Measurements from ENCODE around the gene DAB1.

Gene DAB1

DNA sequence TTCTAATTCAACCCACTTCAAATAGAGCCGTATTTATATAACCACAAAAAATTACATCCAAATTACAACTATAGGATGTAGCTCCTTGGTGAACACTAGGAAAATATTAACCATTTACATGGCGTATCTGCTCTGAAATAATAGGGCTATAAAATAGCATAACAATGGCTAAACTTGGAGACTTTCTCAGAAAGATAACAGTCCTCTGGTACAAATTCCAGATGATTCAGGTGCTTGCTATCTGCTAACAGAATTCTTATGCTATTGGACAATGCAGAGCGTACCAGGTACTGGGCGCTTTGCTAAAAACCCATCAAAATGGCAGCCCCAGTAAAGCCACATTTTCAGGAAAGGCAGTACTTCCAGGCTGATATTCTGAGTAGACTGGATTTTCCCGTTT is 248.4 kb downstream of the DAB1 start:
- TF ChIP-seq, protein P1, sequence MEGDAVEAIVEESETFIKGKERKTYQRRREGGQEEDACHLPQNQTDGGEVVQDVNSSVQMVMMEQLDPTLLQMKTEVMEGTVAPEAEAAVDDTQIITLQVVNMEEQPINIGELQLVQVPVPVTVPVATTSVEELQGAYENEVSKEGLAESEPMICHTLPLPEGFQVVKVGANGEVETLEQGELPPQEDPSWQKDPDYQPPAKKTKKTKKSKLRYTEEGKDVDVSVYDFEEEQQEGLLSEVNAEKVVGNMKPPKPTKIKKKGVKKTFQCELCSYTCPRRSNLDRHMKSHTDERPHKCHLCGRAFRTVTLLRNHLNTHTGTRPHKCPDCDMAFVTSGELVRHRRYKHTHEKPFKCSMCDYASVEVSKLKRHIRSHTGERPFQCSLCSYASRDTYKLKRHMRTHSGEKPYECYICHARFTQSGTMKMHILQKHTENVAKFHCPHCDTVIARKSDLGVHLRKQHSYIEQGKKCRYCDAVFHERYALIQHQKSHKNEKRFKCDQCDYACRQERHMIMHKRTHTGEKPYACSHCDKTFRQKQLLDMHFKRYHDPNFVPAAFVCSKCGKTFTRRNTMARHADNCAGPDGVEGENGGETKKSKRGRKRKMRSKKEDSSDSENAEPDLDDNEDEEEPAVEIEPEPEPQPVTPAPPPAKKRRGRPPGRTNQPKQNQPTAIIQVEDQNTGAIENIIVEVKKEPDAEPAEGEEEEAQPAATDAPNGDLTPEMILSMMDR (IDR thresholded peaks at IDR 0.05; ENCODE audit: extremely low read depth, insufficient read depth, missing control alignments) = no peak
- in situ Hi-C loops (cut with MboI; ENCODE audit: low pct_unique_long_range_greater_than_20kb, low sequenced_read_pairs, unreplicated experiment) = no loop called here
- DNase-seq (ENCODE audit: low spot score) = no peak

DNA sequence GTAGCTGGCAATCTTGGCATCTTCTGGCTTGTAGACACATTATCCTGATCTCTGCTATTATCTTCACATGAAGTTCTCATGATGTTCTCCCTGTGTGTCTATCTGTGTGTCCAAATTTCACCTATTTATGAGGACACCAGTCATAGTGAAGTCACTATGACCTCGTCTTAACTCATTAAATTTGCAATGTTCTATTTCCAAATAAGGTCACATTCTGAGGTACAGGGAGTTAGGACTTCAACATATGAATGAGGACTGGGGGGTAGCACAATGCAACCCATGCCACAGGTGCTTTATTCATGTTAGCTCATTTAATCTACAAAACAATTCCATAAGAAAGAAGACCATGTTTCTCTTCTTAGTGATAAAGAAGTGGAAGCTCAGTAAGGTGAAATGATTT is 251.8 kb downstream of the DAB1 start:
- TF ChIP-seq, protein P1 (IDR thresholded peaks at IDR 0.05; ENCODE audit: extremely low read depth, insufficient read depth, missing control alignments) = no peak
- in situ Hi-C loops (cut with MboI; ENCODE audit: low pct_unique_long_range_greater_than_20kb, low sequenced_read_pairs, unreplicated experiment) = no loop called here

DNA sequence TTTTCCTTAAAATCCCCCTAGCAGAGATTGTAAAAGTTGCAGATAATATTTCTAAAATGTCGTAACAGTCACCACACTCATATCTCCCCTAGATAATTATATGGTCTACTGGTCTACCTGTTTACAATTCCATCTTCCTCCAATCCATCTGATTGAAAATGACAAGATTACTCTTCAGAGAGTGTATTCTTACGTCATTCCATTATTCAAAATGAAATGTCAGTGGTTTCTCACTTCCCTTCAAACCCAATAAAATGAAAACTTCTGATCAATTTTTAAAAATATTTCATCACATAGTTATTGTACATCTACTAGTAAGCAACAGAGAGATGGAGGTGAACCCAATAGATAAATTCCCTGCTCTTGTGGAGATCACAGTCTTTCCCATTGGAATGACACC is 255.9 kb downstream of the DAB1 start:
- in situ Hi-C loops (cut with MboI; ENCODE audit: low pct_unique_long_range_greater_than_20kb, low sequenced_read_pairs, unreplicated experiment) = no loop called here
- peak; percentile 19 for DNase-seq (ENCODE audit: low spot score)
- TF ChIP-seq, protein P1 (IDR thresholded peaks at IDR 0.05; ENCODE audit: extremely low read depth, insufficient read depth, missing control alignments) = no peak

More for the DNA sequence above, 251.8 kb downstream of the DAB1 start:
- no peak for DNase-seq (ENCODE audit: low spot score)

DNA sequence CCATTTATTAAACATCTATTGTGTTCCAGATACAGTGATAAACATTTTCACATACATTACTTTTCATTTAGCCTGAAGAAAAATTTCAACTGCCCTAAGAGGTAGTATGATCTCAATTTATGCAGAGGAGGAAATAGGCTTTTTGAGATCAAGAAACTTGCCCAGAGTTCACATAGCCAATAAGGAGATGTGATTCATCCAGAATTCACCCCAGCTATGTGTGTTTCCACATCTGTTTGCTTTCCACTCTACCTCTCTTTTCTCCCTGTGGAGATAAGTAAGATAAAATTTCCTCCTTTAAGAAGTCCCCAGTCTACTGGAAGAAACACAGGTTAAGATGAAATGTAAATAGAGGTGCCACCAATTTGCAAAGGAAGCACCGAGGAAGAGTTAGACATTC is 258.3 kb downstream of the DAB1 start:
- in situ Hi-C loops (cut with MboI; ENCODE audit: low pct_unique_long_range_greater_than_20kb, low sequenced_read_pairs, unreplicated experiment) = no loop called here
- TF ChIP-seq, protein P1 (IDR thresholded peaks at IDR 0.05; ENCODE audit: extremely low read depth, insufficient read depth, missing control alignments) = no peak
- no peak for DNase-seq (ENCODE audit: low spot score)

DNA sequence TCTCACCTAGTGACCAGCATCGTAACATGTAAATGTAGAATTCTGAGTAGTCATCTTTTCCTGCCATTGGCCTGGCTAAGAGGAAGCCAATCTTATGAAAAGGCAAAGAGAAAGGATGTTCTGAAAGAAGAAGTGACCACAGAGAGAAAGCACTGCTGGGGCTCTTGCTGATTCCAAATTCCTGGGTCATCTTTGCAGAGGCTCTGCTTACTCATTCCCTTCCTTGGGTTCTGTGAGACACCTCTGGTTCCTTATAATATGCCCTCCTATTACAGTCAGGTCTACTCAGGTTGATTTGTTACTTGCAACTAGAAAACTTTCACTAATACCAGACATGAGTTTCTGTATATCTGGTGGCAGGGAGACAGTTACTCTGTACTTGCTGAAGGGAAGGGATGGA is 259.3 kb downstream of the DAB1 start:
- in situ Hi-C loops (cut with MboI; ENCODE audit: low pct_unique_long_range_greater_than_20kb, low sequenced_read_pairs, unreplicated experiment) = no loop called here
- no peak for DNase-seq (ENCODE audit: low spot score)
- TF ChIP-seq, protein P1 (IDR thresholded peaks at IDR 0.05; ENCODE audit: extremely low read depth, insufficient read depth, missing control alignments) = no peak

DNA sequence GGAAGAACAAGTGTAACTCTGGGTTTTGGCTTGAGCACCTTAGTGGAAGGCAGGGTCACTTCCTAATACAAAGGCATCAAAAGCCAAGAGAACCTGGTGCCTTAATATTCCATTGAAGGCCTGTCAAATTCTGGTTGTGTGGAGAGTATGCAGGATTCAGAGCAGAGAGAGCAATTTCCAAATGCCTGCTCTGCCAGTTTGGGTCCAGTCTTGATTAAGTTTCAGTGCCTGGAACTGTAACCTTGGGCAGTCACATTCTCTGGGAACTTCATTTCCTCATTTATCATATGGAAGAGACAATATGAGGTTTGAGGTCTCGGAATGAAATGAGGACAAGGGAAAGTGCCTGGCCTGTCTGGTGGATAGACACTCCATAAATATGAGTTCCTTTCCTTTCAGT is 260.1 kb downstream of the DAB1 start:
- in situ Hi-C loops (cut with MboI; ENCODE audit: low pct_unique_long_range_greater_than_20kb, low sequenced_read_pairs, unreplicated experiment) = no loop called here
- DNase-seq (ENCODE audit: low spot score) = no peak
- TF ChIP-seq, protein P1 (IDR thresholded peaks at IDR 0.05; ENCODE audit: extremely low read depth, insufficient read depth, missing control alignments) = no peak

DNA sequence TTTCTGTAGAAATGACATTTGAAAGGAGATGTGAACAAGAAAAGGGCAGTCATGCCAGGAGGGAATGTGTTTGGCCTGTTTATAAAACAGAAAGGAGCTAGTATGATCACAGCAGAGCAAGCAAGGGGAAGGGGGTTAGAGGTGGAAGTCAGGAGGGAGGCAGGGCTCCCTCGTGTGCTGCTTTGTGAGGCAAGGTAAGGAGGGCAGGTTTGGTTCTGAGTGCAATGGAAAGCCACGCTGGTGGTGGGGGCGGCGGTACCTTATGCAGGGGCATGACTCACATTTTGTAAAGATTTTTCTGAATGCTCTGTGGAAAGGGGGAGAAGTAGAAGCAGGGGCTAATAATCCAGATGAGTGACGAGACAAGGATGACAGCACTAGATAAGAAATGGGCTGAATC is 260.5 kb downstream of the DAB1 start:
- TF ChIP-seq, protein P1 (IDR thresholded peaks at IDR 0.05; ENCODE audit: extremely low read depth, insufficient read depth, missing control alignments) = no peak
- no peak for DNase-seq (ENCODE audit: low spot score)
- in situ Hi-C loops (cut with MboI; ENCODE audit: low pct_unique_long_range_greater_than_20kb, low sequenced_read_pairs, unreplicated experiment) = no loop called here

All from GM13977 (cell line).